AG04450 (cell line): ENCODE data around the gene PMFBP1. TPM values are rescaled to one million over a fixed set of nuclear protein-coding genes. Genes with fewer than 3 reads are reported as not detected.

Experiments used
- CTCF ChIA-PET: fragments of 300-600, 350-600 bp; formaldehyde crosslinking; extraction: SDS; loops from one replicate; lab custom pipeline; 2022; ENCODE audit warnings: antibody characterized with exemption, inconsistent platforms; lab: Charles Lee
- POLR2A ChIA-PET: fragments of 350-600 bp; formaldehyde crosslinking; extraction: SDS; loops from one replicate; lab custom pipeline; 2021; ENCODE audit warnings: antibody characterized with exemption, inconsistent platforms; lab: Yijun Ruan, JAX
- DNase-seq: peaks from one replicate; pipeline ENCODE4 v3.0.0-alpha.2; 2011; ENCODE audit warnings: low read depth, low spot score
- H3K27ac ChIP-seq: one replicate; pipeline ENCODE4 v1.5.1; 2012; ENCODE audit warnings: low read depth, low read length, control low read depth
- H3K27me3 ChIP-seq: one replicate; pipeline ENCODE4 v1.6.0; 2012; ENCODE audit warnings: low read length; ENCODE audit not compliant: control insufficient read depth, insufficient read depth
- H3K4me3 ChIP-seq: 2 replicates; pipeline ENCODE4 v1.5.1; 2011; ENCODE audit warnings: mild to moderate bottlenecking, low read depth, low read length, control low read depth
- H3K9me3 ChIP-seq: 2 replicates; pipeline ENCODE4 v1.5.1; 2012; ENCODE audit warnings: low read length; ENCODE audit not compliant: control insufficient read depth, insufficient read depth
- CTCF ChIP-seq: IDR thresholded peaks from 2 replicates; pipeline ENCODE4 v1.5.1; 2011; ENCODE audit warnings: low read depth, low read length, control low read depth, inconsistent platforms
- polyA plus RNA-seq: library from polyadenylated mRNA; depleted of rRNA; stranded (reverse); fragments of >200 nt; gene quantifications from 2 replicates; pipeline ENCODE4 v1.2.3, GENCODE V29; 2011

The PMFBP1 gene
- polyA plus RNA-seq, 1 experiment = not detected

- CTCF ChIA-PET = interaction anchor here (1.7 kb wide), 1 partner anchor 13 kb away, joined by 7 read pairs; no protein-coding TSS in a partner anchor
- POLR2A ChIA-PET = interaction anchor here (1.1 kb wide), 1 partner anchor 19 kb away, joined by 3 read pairs; the partner anchor contains the start of genes DHX38 and TXNL4B
These were observed 60.1 kb downstream of the PMFBP1 start for GRCh38 chr16:72111657-72112451.

GRCh38 chr16:72110662-72111615, 61.0 kb downstream of the PMFBP1 start:
- POLR2A ChIA-PET = interaction anchor here (1.1 kb wide), 1 partner anchor 18 kb away, joined by 3 read pairs; the partner anchor contains the start of genes DHX38 and TXNL4B
- CTCF ChIA-PET = interaction anchor here (1.7 kb wide), 1 partner anchor 14 kb away, joined by 7 read pairs; no protein-coding TSS in a partner anchor
- H3K4me3 ChIP-seq = no peak overlapping the region
- no peaks in the 10 kb centered on the region for H3K9me3 ChIP-seq
- no peak for DNase-seq
- no peaks in the 10 kb centered on the region for H3K27me3 ChIP-seq
- no peak overlapping the region for H3K27ac ChIP-seq
- no peak for TF ChIP-seq CTCF

More at GRCh38 chr16:72111657-72112451, 60.1 kb downstream of the PMFBP1 start:
- Histone ChIP-seq H3K9me3 (no peaks in the 10 kb centered on the region), H3K27me3 (no peaks in the 10 kb centered on the region), H3K4me3 (no peak overlapping the region), H3K27ac (no peak overlapping the region)
- no peak for TF ChIP-seq CTCF
- DNase-seq = no peak

- no peak overlapping the region for H3K27ac ChIP-seq
- TF ChIP-seq CTCF = no peak
- ChIA-PET POLR2A (no interaction called here), CTCF (no interaction called here)
- no peaks in the 10 kb centered on the region for H3K27me3 ChIP-seq
- no peak overlapping the region for H3K4me3 ChIP-seq
- no peaks in the 10 kb centered on the region for H3K9me3 ChIP-seq
- DNase-seq = no peak
These were observed 61.9 kb downstream of the PMFBP1 start for GRCh38 chr16:72109966-72110530.

- no peak for DNase-seq
- ChIA-PET CTCF (no interaction called here), POLR2A (no interaction called here)
- H3K4me3 ChIP-seq = no peak overlapping the region
- H3K27me3 ChIP-seq = no peaks in the 10 kb centered on the region
- no peak overlapping the region for H3K27ac ChIP-seq
- TF ChIP-seq CTCF = no peak
- no peaks in the 10 kb centered on the region for H3K9me3 ChIP-seq
These were observed 62.7 kb downstream of the PMFBP1 start for GRCh38 chr16:72109300-72109699.
